ENCODE measurements around the gene PPM1H.

PPM1H gene

GRCh38 chr12:62724285-62724684, 210.7 kb downstream of the PPM1H start:
- Histone ChIP-seq H3K4me2 (ENCODE audit: low read length) (no peak overlapping the region), H3K4me1 (ENCODE audit: low read length) (no peaks in the 10 kb centered on the region), H3K4me3 (ENCODE audit: low read length) (no peak overlapping the region), H4K20me1 (ENCODE audit: insufficient read depth, low read length) (no peaks in the 10 kb centered on the region), H3K36me3 (replicated peaks; ENCODE audit: low read depth, low read length) (no peaks in the 10 kb centered on the region), H2AFZ (ENCODE audit: low read depth, low read length) (no peak overlapping the region), H3K9ac (ENCODE audit: low read length) (no peak overlapping the region), H3K27ac (ENCODE audit: low read length) (no peak overlapping the region), H3K27me3 (ENCODE audit: low read depth, low read length) (no peaks in the 10 kb centered on the region), H3K79me2 (ENCODE audit: low read length) (no peaks in the 10 kb centered on the region), H3K9me3 (ENCODE audit: insufficient read depth, low read length) (no peaks in the 10 kb centered on the region)
- TF ChIP-seq CTCF (IDR thresholded peaks at IDR 0.05; ENCODE audit: low read depth, low read length) (no peak), EZH2phosphoT487 (IDR thresholded peaks at IDR 0.05; ENCODE audit: low read depth) (no peak)

GRCh38 chr12:62722971-62723680, 211.8 kb downstream of the PPM1H start:
- Histone ChIP-seq H3K9me3 (ENCODE audit: insufficient read depth, low read length) (no peaks in the 10 kb centered on the region), H3K27me3 (ENCODE audit: low read depth, low read length) (no peaks in the 10 kb centered on the region), H4K20me1 (ENCODE audit: insufficient read depth, low read length) (no peaks in the 10 kb centered on the region), H3K4me3 (ENCODE audit: low read length) (no peak overlapping the region), H2AFZ (ENCODE audit: low read depth, low read length) (no peak overlapping the region), H3K9ac (ENCODE audit: low read length) (no peak overlapping the region), H3K4me1 (ENCODE audit: low read length) (no peaks in the 10 kb centered on the region), H3K4me2 (ENCODE audit: low read length) (no peak overlapping the region), H3K27ac (ENCODE audit: low read length) (no peak overlapping the region), H3K79me2 (ENCODE audit: low read length) (no peaks in the 10 kb centered on the region), H3K36me3 (replicated peaks; ENCODE audit: low read depth, low read length) (no peaks in the 10 kb centered on the region)
- TF ChIP-seq EZH2phosphoT487 (IDR thresholded peaks at IDR 0.05; ENCODE audit: low read depth): no peak

DNA sequence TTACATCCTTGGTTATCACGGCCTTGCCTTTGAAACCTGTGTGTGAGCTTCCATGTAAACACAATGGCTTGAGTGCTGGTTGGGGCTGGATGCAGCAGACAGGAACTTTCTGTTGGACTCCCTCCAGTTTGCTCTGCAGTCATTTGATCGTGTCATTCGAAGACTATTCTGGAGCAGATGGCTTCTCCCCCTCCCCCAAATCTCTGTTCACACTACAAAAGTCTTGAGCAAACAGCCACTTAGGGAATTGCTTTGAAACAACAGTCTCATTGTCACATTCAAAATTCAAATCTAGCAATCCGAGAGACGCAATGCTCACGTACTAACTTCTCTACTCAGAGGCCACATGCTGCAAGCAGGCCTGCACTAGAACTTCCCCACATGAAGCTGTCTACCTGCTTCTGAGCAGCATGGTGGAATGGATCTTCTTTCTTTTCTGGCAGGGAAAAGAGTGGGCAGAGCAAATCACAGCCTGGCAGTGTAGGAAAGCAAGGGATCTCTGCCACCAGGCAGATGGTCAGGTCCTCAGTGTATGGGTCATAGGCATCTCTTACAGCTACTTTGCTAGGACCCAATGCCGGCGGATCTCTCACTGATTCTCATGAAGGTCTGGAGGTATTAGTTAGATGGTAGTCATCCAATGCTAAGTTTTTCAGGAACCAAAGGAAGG, 214.2 kb downstream of the PPM1H start:
- H2AFZ ChIP-seq (ENCODE audit: low read depth, low read length): no peak overlapping the region
- H3K4me2 ChIP-seq (ENCODE audit: low read length): no peak overlapping the region
- H3K79me2 ChIP-seq (ENCODE audit: low read length): no peaks in the 10 kb centered on the region
- TF ChIP-seq EZH2phosphoT487 (IDR thresholded peaks at IDR 0.05; ENCODE audit: low read depth) (no peak), CTCF (IDR thresholded peaks at IDR 0.05; ENCODE audit: low read depth, low read length) (no peak)
- H3K27ac ChIP-seq (ENCODE audit: low read length): no peak overlapping the region
- no peak overlapping the region for H3K9ac ChIP-seq (ENCODE audit: low read length)
- no peaks in the 10 kb centered on the region for H3K27me3 ChIP-seq (ENCODE audit: low read depth, low read length)
- no peaks in the 10 kb centered on the region for H4K20me1 ChIP-seq (ENCODE audit: insufficient read depth, low read length)
- no peak overlapping the region for H3K4me3 ChIP-seq (ENCODE audit: low read length)
- H3K36me3 ChIP-seq (replicated peaks; ENCODE audit: low read depth, low read length): no peaks in the 10 kb centered on the region
- no peaks in the 10 kb centered on the region for H3K4me1 ChIP-seq (ENCODE audit: low read length)
- H3K9me3 ChIP-seq (ENCODE audit: insufficient read depth, low read length): no peaks in the 10 kb centered on the region

GRCh38 chr12:62720025-62720424, 214.9 kb downstream of the PPM1H start:
- H3K9ac ChIP-seq (ENCODE audit: low read length): no peak overlapping the region
- H3K27ac ChIP-seq (ENCODE audit: low read length): no peak overlapping the region
- no peak for TF ChIP-seq EZH2phosphoT487 (IDR thresholded peaks at IDR 0.05; ENCODE audit: low read depth)
- no peak for TF ChIP-seq CTCF (IDR thresholded peaks at IDR 0.05; ENCODE audit: low read depth, low read length)
- no peaks in the 10 kb centered on the region for H3K27me3 ChIP-seq (ENCODE audit: low read depth, low read length)
- no peak overlapping the region for H3K4me2 ChIP-seq (ENCODE audit: low read length)
- H3K9me3 ChIP-seq (ENCODE audit: insufficient read depth, low read length): no peaks in the 10 kb centered on the region
- no peak overlapping the region for H3K4me3 ChIP-seq (ENCODE audit: low read length)
- H3K79me2 ChIP-seq (ENCODE audit: low read length): no peaks in the 10 kb centered on the region
- H3K4me1 ChIP-seq (ENCODE audit: low read length): no peaks in the 10 kb centered on the region
- no peaks in the 10 kb centered on the region for H3K36me3 ChIP-seq (replicated peaks; ENCODE audit: low read depth, low read length)
- no peak overlapping the region for H2AFZ ChIP-seq (ENCODE audit: low read depth, low read length)
- no peaks in the 10 kb centered on the region for H4K20me1 ChIP-seq (ENCODE audit: insufficient read depth, low read length)

Data from OCI-LY3 (cell line).